Smooth muscle cell (in vitro differentiated cells): ENCODE measurements around the gene IMMP2L. TPM values are rescaled to one million over a fixed set of nuclear protein-coding genes. Genes with fewer than 3 reads are reported as not detected.

Experiments
- DNase-seq: peaks from one replicate; lab custom pipeline; 2025; ENCODE audit not compliant: unreplicated experiment; lab: John Stamatoyannopoulos, UW
- H2AFZ ChIP-seq: fragments of 200-600 bp; sonication (generic); 2 replicates; pipeline ENCODE4 v1.6.0; 2016; ENCODE audit warnings: antibody characterized with exemption, low read depth, mild to moderate bottlenecking
- H3F3A ChIP-seq: fragments of 200-600 bp; sonication (generic); 2 replicates; pipeline ENCODE4 v1.6.0; 2017; ENCODE audit warnings: antibody characterized with exemption, low read depth
- H3K27ac ChIP-seq: fragments of 200-600 bp; sonication (generic); 2 replicates; pipeline ENCODE4 v1.5.1; 2016; ENCODE audit warnings: low read depth, mild to moderate bottlenecking
- H3K27me3 ChIP-seq: fragments of 200-600 bp; sonication (generic); 2 replicates; pipeline ENCODE4 v1.6.1; 2016; ENCODE audit warnings: low read depth, mild to moderate bottlenecking
- H3K36me3 ChIP-seq: fragments of 200-600 bp; sonication (generic); 2 replicates; pipeline ENCODE4 v1.5.1; 2016; ENCODE audit warnings: low read depth
- H3K4me1 ChIP-seq: fragments of 200-600 bp; sonication (generic); 2 replicates; pipeline ENCODE4 v1.5.1; 2016; ENCODE audit warnings: low read depth
- H3K4me2 ChIP-seq: fragments of 200-600 bp; sonication (generic); 2 replicates; pipeline ENCODE4 v1.6.0; 2016; ENCODE audit warnings: mild to moderate bottlenecking
- H3K4me3 ChIP-seq: fragments of 200-600 bp; sonication (generic); 2 replicates; pipeline ENCODE4 v1.5.1; 2016; ENCODE audit warnings: mild to moderate bottlenecking
- H3K79me2 ChIP-seq: fragments of 200-600 bp; sonication (generic); 2 replicates; pipeline ENCODE4 v1.6.0; 2016; ENCODE audit warnings: low read depth, mild to moderate bottlenecking
- H3K9ac ChIP-seq: fragments of 200-600 bp; sonication (generic); 2 replicates; pipeline ENCODE4 v1.6.0; 2016; ENCODE audit warnings: low read depth
- H3K9me3 ChIP-seq: fragments of 200-600 bp; sonication (generic); replicated peaks from 2 replicates; pipeline ENCODE4 v1.5.1; 2016; ENCODE audit warnings: low read depth
- H4K20me1 ChIP-seq: fragments of 200-600 bp; sonication (generic); 2 replicates; pipeline ENCODE4 v1.6.0; 2016; ENCODE audit warnings: low read depth
- WGBS: methylation state at CpG from one replicate; pipeline ENCODE4 v1.1.7; 2016; ENCODE audit warnings: low lambda C conversion rate; 5-methylcytosine and 5-hydroxymethylcytosine counted together
- polyA plus RNA-seq: library from polyadenylated mRNA; unstranded; fragments of >200 nt; fragmentation: Nextera tagmentation; extraction: Ambion mirVana; gene quantifications from 2 replicates; pipeline ENCODE4 v1.2.1, GENCODE V29; 2016
- total RNA-seq: library from RNA; depleted of rRNA; stranded (reverse); fragments of >200 nt; gene quantifications from 2 replicates; pipeline ENCODE4 v1.2.3, GENCODE V29; 2014
- TF ChIP-seq, protein P1 (sequence below): fragments of 200-600 bp; sonication (generic); IDR thresholded peaks from 2 replicates; pipeline ENCODE4 v1.5.1; 2017; ENCODE audit warnings: borderline replicate concordance, mild to moderate bottlenecking, antibody characterized with exemption; ENCODE audit not compliant: insufficient read depth, poor library complexity, severe bottlenecking

The IMMP2L gene
- total and polyA plus RNA-seq, 2 experiments from 2014 or later: 10.9 to 11.1 TPM

DNA sequence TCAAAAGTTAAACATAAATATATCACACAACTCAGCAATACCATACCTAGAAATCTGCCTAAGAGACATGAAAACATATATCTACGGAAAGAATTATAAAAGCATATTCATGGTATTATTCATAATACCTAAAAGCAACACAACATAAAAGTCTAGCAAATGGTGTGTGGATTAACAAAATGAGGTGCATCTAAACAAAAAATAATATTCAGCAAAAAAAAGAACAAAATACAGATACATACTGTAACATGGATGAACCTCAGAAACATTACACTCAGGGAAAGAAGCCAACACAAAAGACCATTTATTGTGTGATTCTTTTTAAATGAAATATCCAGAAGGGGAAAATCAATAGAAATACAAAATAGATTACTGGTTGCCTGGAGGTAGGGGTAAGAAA, 155.0 kb downstream of the IMMP2L start:
- Histone ChIP-seq H3K79me2 (no peaks in the 10 kb centered on the region), H3F3A (no peaks in the 10 kb centered on the region), H3K9me3 (no peaks in the 10 kb centered on the region), H3K27ac (no peak overlapping the region), H3K9ac (no peak overlapping the region), H3K27me3 (no peaks in the 10 kb centered on the region), H3K4me3 (no peak overlapping the region), H2AFZ (no peak overlapping the region), H3K4me2 (no peak overlapping the region), H3K4me1 (no peaks in the 10 kb centered on the region), H4K20me1 (no peaks in the 10 kb centered on the region), H3K36me3 (no peaks in the 10 kb centered on the region)
- TF ChIP-seq, protein P1, sequence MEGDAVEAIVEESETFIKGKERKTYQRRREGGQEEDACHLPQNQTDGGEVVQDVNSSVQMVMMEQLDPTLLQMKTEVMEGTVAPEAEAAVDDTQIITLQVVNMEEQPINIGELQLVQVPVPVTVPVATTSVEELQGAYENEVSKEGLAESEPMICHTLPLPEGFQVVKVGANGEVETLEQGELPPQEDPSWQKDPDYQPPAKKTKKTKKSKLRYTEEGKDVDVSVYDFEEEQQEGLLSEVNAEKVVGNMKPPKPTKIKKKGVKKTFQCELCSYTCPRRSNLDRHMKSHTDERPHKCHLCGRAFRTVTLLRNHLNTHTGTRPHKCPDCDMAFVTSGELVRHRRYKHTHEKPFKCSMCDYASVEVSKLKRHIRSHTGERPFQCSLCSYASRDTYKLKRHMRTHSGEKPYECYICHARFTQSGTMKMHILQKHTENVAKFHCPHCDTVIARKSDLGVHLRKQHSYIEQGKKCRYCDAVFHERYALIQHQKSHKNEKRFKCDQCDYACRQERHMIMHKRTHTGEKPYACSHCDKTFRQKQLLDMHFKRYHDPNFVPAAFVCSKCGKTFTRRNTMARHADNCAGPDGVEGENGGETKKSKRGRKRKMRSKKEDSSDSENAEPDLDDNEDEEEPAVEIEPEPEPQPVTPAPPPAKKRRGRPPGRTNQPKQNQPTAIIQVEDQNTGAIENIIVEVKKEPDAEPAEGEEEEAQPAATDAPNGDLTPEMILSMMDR: no peak
- WGBS: 97% methylated on average over 1 of the region's 1 CpG
- DNase-seq: no peak

DNA sequence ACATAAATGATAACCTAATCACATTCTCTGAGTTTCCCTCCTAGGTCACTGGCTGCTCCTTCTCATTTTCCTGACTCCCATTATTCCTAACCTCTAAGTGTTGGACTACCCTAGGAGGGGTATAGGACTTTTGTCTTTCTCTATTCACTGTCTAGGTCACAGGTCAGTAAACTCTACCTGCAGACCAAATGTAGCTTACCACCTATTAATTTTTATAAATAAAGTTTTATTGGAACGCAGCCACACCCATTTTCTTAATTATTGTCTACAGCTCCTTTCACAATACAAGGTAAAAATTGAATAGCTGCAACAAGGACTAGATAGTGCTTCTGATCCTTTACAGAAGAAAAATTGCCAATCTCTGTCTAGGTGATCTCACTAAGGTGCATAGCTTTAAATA, 156.7 kb downstream of the IMMP2L start:
- Histone ChIP-seq H3K4me1 (no peaks in the 10 kb centered on the region), H3K9ac (no peak overlapping the region), H3K4me2 (no peak overlapping the region), H3K9me3 (no peaks in the 10 kb centered on the region), H3K27ac (no peak overlapping the region), H3K27me3 (no peaks in the 10 kb centered on the region), H3K36me3 (no peaks in the 10 kb centered on the region), H3K4me3 (no peak overlapping the region), H3F3A (no peaks in the 10 kb centered on the region), H3K79me2 (no peaks in the 10 kb centered on the region), H4K20me1 (no peaks in the 10 kb centered on the region), H2AFZ (no peak overlapping the region)
- TF ChIP-seq, protein P1: no peak
- DNase-seq: no peak
- 93% methylated on average over 1 of the region's 1 CpG for WGBS

DNA sequence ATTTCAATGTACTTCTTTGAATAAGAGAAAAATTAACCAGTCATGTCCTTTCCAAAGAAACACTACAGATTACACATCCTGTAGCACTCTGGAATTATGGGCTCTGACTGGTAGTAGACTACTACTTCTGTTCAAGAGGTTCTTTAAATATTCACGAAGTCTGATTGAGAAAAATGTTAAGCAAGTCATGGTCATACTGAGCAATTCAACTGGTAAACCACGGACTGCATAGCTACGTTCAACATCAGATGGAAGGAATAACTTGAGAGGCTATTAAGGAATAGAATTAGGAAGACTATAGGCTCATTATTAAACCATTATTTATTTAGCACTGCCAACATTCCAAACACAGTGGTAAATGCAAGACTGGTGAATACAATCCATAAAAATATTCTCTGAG, 160.8 kb downstream of the IMMP2L start:
- Histone ChIP-seq H3K79me2 (no peaks in the 10 kb centered on the region), H3K4me3 (no peak overlapping the region), H3F3A (no peaks in the 10 kb centered on the region), H4K20me1 (no peaks in the 10 kb centered on the region), H3K4me1 (no peaks in the 10 kb centered on the region), H3K27ac (no peak overlapping the region), H3K4me2 (no peak overlapping the region), H2AFZ (no peak overlapping the region), H3K27me3 (no peaks in the 10 kb centered on the region), H3K9ac (no peak overlapping the region), H3K36me3 (no peaks in the 10 kb centered on the region), H3K9me3 (no peaks in the 10 kb centered on the region)
- TF ChIP-seq, protein P1: no peak
- DNase-seq: no peak
- WGBS: 75% methylated on average over 3 of the region's 3 CpGs

DNA sequence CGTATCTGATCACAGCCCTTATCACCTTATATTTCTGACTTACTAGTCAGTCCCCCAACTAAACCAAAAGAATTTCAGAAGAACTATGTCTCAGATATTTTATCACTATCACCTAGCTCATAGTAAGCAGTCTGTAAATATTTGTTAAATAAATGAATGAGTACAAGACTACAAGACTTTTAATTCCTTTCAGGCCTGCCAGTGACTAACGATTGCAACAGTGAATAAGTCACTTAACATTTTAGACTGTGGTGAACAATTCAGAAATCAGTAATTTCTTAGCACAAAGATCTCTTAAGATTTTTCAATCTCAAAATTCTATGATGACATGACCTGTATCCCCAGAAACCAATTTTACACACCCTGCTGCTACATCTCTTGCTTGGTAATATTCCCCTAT, 162.2 kb downstream of the IMMP2L start:
- H3K27me3 ChIP-seq: no peaks in the 10 kb centered on the region

More for the DNA sequence above, 162.2 kb downstream of the IMMP2L start:
- DNase-seq: no peak
- H3K9ac ChIP-seq: no peak overlapping the region
- H3K79me2 ChIP-seq: no peaks in the 10 kb centered on the region
- no peaks in the 10 kb centered on the region for H4K20me1 ChIP-seq
- H2AFZ ChIP-seq: no peak overlapping the region
- no peak overlapping the region for H3K4me2 ChIP-seq
- H3K27ac ChIP-seq: no peak overlapping the region
- no peaks in the 10 kb centered on the region for H3K9me3 ChIP-seq
- H3F3A ChIP-seq: no peaks in the 10 kb centered on the region
- WGBS: 93% methylated on average over 2 of the region's 2 CpGs
- TF ChIP-seq, protein P1: no peak
- no peaks in the 10 kb centered on the region for H3K36me3 ChIP-seq
- H3K4me1 ChIP-seq: no peaks in the 10 kb centered on the region
- H3K4me3 ChIP-seq: no peak overlapping the region
